Camera-type eye (tissue), 1 donor: Measurements from ENCODE around the gene COL9A3. TPM values are rescaled to one million over a fixed set of nuclear protein-coding genes. Genes with fewer than 3 reads are reported as not detected.

Source experiments
- total RNA-seq: library from RNA; depleted of rRNA; stranded (reverse); fragments of >200 nt; gene quantifications from one replicate; pipeline ENCODE4 v1.2.3, GENCODE V29; 2014

COL9A3 gene
- total RNA-seq: 134 TPM

DNA sequence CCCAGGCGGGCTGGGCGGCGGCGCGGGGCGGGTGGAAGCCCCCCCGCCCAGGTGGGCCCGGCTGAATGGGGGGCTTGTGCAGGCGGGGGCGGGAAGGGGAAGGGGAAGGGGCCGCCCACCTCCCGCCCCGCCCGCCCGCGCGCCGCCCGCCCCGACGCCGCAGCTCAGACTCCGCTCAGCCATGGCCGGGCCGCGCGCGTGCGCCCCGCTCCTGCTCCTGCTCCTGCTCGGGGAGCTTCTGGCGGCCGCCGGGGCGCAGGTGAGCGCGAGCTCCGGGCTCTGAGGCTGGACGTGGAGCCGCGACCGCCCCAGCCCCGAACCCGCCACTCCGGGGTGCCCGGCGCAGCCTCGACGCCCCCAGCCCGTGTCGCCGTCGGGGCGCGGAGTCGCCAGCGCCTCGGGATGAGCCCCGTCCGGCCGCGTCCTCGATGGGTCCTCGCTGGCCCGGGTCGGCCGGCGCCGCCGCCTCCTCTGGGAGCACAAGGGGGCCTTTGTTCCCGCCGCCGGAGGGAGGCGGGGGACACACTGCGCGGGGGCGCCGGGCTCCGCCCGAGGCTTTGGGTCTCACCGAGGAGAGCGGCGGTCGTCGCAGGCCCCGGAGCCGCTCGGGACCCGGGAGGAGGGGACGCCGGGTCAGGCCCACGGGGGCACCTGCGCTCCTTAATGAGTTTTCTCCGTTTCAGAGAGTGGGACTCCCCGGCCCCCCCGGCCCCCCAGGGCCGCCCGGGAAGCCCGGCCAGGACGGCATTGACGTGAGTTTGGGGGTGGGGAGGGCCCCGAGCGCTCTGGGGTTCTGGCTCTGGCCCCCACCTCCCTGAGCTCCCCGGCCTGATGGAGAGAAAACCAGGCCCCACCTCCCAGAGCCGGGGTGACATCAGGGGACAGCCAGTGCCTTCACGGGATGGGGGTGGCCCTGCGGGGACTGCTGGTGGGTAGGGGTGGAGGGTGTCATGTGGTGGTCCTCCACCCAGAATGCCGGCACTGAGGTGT lies at the start of gene COL9A3:
Gene COL9A3, plus strand, starts transcription at position 167 of the 990 bp plus-strand sequence. Its CDS starts 15 bp downstream, at position 182.

DNA sequence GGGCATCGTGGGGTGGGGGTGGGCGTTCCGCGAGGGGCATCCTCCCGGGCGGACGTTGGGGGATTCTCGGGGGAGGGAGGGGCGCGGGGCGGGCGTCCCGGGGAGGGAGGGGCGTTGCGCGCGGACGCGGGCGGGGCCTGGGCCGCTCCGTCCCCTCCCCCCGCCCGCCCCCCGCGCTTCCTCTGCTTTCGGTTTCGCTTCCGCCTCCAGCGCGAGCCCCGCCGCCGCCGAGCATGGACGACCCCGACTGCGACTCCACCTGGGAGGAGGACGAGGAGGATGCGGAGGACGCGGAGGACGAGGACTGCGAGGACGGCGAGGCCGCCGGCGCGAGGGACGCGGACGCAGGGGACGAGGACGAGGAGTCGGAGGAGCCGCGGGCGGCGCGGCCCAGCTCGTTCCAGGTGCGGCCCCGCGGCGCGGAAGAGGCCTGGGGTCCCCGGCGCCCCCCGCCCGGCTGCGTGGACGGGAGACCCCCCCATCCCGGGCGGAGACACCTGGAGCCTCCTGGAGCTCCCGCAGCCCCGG lies 12.2 kb upstream of the COL9A3 start, which contains the start of gene OGFR:
Gene OGFR, plus strand, starts transcription at position 209 of the 528 bp plus-strand sequence. Its CDS starts 25 bp downstream, at position 234.

DNA sequence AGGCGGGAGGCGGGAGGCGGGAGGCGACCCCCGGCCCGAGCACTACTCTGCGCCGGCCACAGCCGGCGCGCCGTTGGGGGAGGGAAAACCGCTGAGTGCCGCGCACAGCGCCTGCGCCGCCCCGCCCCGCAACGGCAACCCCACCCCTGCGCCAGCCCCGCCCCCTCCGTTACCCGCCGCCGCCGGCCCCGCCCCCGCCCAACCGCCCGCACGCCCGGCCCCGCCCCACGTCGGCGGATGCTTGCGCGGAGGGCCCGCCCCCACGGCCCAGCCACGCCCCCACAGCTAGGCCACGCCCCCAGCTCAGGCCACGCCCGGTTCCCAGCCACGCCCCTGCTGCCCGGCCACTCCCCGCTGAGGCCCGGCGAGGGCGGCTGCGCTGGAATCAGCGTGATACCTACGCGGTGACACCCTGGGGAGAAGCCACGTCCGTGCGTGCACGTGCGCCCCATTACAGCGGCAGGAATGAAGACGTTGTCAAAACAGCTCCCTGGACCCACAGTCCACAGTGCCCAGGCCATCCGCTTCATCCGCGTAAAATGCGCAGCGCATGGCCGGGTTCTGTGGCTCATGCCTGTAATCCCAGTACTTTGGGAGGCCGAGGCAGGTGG lies 45.0 kb downstream of the COL9A3 start, which contains the start of gene TCFL5:
Gene TCFL5, minus strand, starts transcription at position 97 of the 611 bp plus-strand sequence. CDS start 152 bp downstream, outside the sequence.

Other genes starting within 250 kb of the COL9A3 start
- gene SLCO4A1, start 174.5 kb upstream of the COL9A3 start, total RNA-seq: 8.0 TPM
- 0.33 TPM for gene NTSR1, start 108.2 kb upstream of the COL9A3 start, total RNA-seq
- gene MRGBP, start 20.6 kb upstream of the COL9A3 start, total RNA-seq: 18.0 TPM
- 33.9 TPM for gene OGFR, start 12.2 kb upstream of the COL9A3 start, total RNA-seq
- gene TCFL5, start 44.8 kb downstream of the COL9A3 start, total RNA-seq: 14.0 TPM
- gene DIDO1, start 109.5 kb downstream of the COL9A3 start, total RNA-seq: 78.8 TPM
- 40.5 TPM for gene GID8, start 121.1 kb downstream of the COL9A3 start, total RNA-seq
- gene SLC17A9, start 135.7 kb downstream of the COL9A3 start, total RNA-seq: 4.6 TPM
- gene BHLHE23, start 189.9 kb downstream of the COL9A3 start, total RNA-seq: 4.7 TPM